NOMO-1 (cell line): ENCODE data around the gene ELMO1.

ENCODE experiments used
- DNase-seq, 2 experiments: peaks; one replicate each; lab custom pipeline; 2025; ENCODE audit not compliant: unreplicated experiment in 2 of 2; lab: John Stamatoyannopoulos, UW

The ELMO1 gene

GRCh38 chr7:37041461-37041860, 407.2 kb downstream of the ELMO1 start:
- no peak for DNase-seq

GRCh38 chr7:37040330-37040729, 408.3 kb downstream of the ELMO1 start:
- no peak for DNase-seq

- no peak for DNase-seq
Measured at GRCh38 chr7:37039131-37039749, 409.4 kb downstream of the ELMO1 start.

- DNase-seq, result no peak
Measured at GRCh38 chr7:37038706-37039105, 410.0 kb downstream of the ELMO1 start.

GRCh38 chr7:37037286-37037685, 411.4 kb downstream of the ELMO1 start:
- no peak for DNase-seq

- no peak for DNase-seq
Measured at GRCh38 chr7:37035631-37036030, 413.0 kb downstream of the ELMO1 start.

GRCh38 chr7:37033141-37033540, 415.5 kb downstream of the ELMO1 start:
- DNase-seq, result no peak

- DNase-seq, result no peak
Measured at GRCh38 chr7:37032258-37032601, 416.4 kb downstream of the ELMO1 start.

GRCh38 chr7:37031571-37032257, 416.9 kb downstream of the ELMO1 start:
- peak; percentile 36 to 82 for DNase-seq

GRCh38 chr7:37028909-37029440, 419.7 kb downstream of the ELMO1 start:
- no peak for DNase-seq

- no peak for DNase-seq
Measured at GRCh38 chr7:37027557-37028341, 420.9 kb downstream of the ELMO1 start.

GRCh38 chr7:37027104-37027503, 421.6 kb downstream of the ELMO1 start:
- no peak for DNase-seq

- DNase-seq, result no peak
Measured at GRCh38 chr7:37018954-37019353, 429.7 kb downstream of the ELMO1 start.

- no peak for DNase-seq
Measured at GRCh38 chr7:37016064-37016878, 432.4 kb downstream of the ELMO1 start.

GRCh38 chr7:37015353-37016034, 433.2 kb downstream of the ELMO1 start:
- DNase-seq, result no peak

- DNase-seq, result no peak
Measured at GRCh38 chr7:37013771-37014170, 434.9 kb downstream of the ELMO1 start.

- DNase-seq, result no peak
Measured at GRCh38 chr7:37011151-37011890, 437.3 kb downstream of the ELMO1 start.

GRCh38 chr7:37009125-37009675, 439.5 kb downstream of the ELMO1 start:
- no peak for DNase-seq

- no peak for DNase-seq
Measured at GRCh38 chr7:37007691-37008090, 441.0 kb downstream of the ELMO1 start.
